A549 (cell line): ENCODE results near the gene MRPL40. TPM values are rescaled to one million over a fixed set of nuclear protein-coding genes. Genes with fewer than 3 reads are reported as not detected.

Experiments used
- ATAC-seq, 2 experiments: fragments of 200-7000 bp in 1 of 2; fragments of >200 bp in 1 of 2; cut with Nextera tagmentation in 1 of 2; cut with Tn5 transposase in 1 of 2; 3 replicates each; pipeline versions ENCODE4 v1.8.0 to v1.9.1; 2018 to 2020; ENCODE audit warnings: mild to moderate bottlenecking in 1 of 2, moderate library complexity in 1 of 2
- CTCF ChIA-PET: fragments of 300-600 bp; sonication (Branson Sonifier 250); formaldehyde crosslinking; extraction: SDS; loops from one replicate; lab custom pipeline; 2021; ENCODE audit warnings: antibody characterized with exemption, inconsistent platforms; lab: Yijun Ruan, JAX
- POLR2A ChIA-PET: fragments of 350-600 bp; formaldehyde crosslinking; extraction: SDS; loops from one replicate; lab custom pipeline; 2021; ENCODE audit warnings: antibody characterized with exemption, inconsistent platforms; lab: Yijun Ruan, JAX
- DNase-seq, 2 experiments: peaks; one replicate each; pipeline versions ENCODE4 v3.0.0 to v3.0.0-alpha.2; 2011 to 2016; ENCODE audit warnings: low read depth in 1 of 2, low spot score in 1 of 2
- FAIRE-seq: peaks from 2 replicates; lab custom pipeline; 2011; peaks lifted over from hg19 to GRCh38; lab: Jason Lieb, UNC
- H3K27ac ChIP-seq, 2 experiments: fragments of >200 bp; sonication (Bioruptor Twin); formaldehyde crosslinking; 3 replicates each; pipeline ENCODE4 v1.5.1; 2016 to 2017
- H3K4me1 ChIP-seq: fragments of >200 bp; sonication (Bioruptor Twin); formaldehyde crosslinking; 3 replicates; pipeline ENCODE4 v1.6.1; 2016
- H3K4me2 ChIP-seq: fragments of >200 bp; sonication (Bioruptor Twin); formaldehyde crosslinking; 3 replicates; pipeline ENCODE4 v1.6.1; 2016
- H3K4me3 ChIP-seq: fragments of >200 bp; sonication (Bioruptor Twin); formaldehyde crosslinking; 3 replicates; pipeline ENCODE4 v1.5.1; 2016
- H3K9me3 ChIP-seq: fragments of >200 bp; sonication (Bioruptor Twin); formaldehyde crosslinking; 3 replicates; pipeline ENCODE4 v1.6.1; 2016
- BHLHE40 ChIP-seq: IDR thresholded peaks from 2 replicates; pipeline ENCODE4 v1.6.1; 2012; ENCODE audit warnings: low read depth, low read length, inconsistent platforms
- CHD2 ChIP-seq: fragments of 150-350 bp; IDR thresholded peaks from 2 replicates; pipeline ENCODE4 v1.6.1; 2014; ENCODE audit warnings: low read length; ENCODE audit not compliant: partially characterized antibody
- E2F6 ChIP-seq: IDR thresholded peaks from 2 replicates; pipeline ENCODE4 v1.6.1; 2012; ENCODE audit warnings: low read depth, borderline replicate concordance
- FOXS1 ChIP-seq: fragments of 250-450 bp; sonication (Bioruptor Pico); IDR thresholded peaks from 2 replicates; pipeline ENCODE4 v1.5.0; 2020; ENCODE audit warnings: mild to moderate bottlenecking, moderate library complexity
- GATA3 ChIP-seq: IDR thresholded peaks from 2 replicates; pipeline ENCODE4 v1.6.1; 2012; ENCODE audit warnings: borderline replicate concordance
- HDAC2 ChIP-seq: fragments of 200-600 bp; sonication (generic); IDR thresholded peaks from 2 replicates; pipeline ENCODE4 v1.6.1; 2016
- HOXA7 ChIP-seq: fragments of 250-450 bp; sonication (Bioruptor Pico); IDR thresholded peaks from 2 replicates; pipeline ENCODE4 v1.5.0; 2020; ENCODE audit warnings: mild to moderate bottlenecking, moderate library complexity
- KDM1A ChIP-seq: fragments of 200-600 bp; sonication (generic); IDR thresholded peaks from 2 replicates; pipeline ENCODE4 v1.6.1; 2016; ENCODE audit warnings: low read depth, mild to moderate bottlenecking
- KDM5A ChIP-seq: fragments of 200-600 bp; sonication (generic); IDR thresholded peaks from 2 replicates; pipeline ENCODE4 v1.6.1; 2016; ENCODE audit warnings: antibody characterized with exemption, mild to moderate bottlenecking
- MAFK ChIP-seq: fragments of 450-650 bp; IDR thresholded peaks from 2 replicates; pipeline ENCODE4 v1.6.1; 2014; ENCODE audit not compliant: partially characterized antibody
- MAZ ChIP-seq: fragments of 150-350 bp; IDR thresholded peaks from 2 replicates; pipeline ENCODE4 v1.6.1; 2014; ENCODE audit warnings: antibody characterized with exemption, low read depth, low read length, borderline replicate concordance
- MYC ChIP-seq: IDR thresholded peaks from 2 replicates; pipeline ENCODE4 v1.6.1; 2012; ENCODE audit warnings: mild to moderate bottlenecking, inconsistent platforms, low read length, improper control_type of control experiment, borderline replicate concordance
- RARB ChIP-seq: fragments of 250-450 bp; sonication (Bioruptor Pico); IDR thresholded peaks from 2 replicates; pipeline ENCODE4 v1.8.0; 2021; ENCODE audit warnings: mild to moderate bottlenecking, moderate library complexity
- RCOR1 ChIP-seq: fragments of 150-350 bp; IDR thresholded peaks from 2 replicates; pipeline ENCODE4 v1.6.1; 2014; ENCODE audit warnings: antibody characterized with exemption, low read length, low read depth
- RNF2 ChIP-seq: fragments of 200-600 bp; sonication (generic); IDR thresholded peaks from 2 replicates; pipeline ENCODE4 v1.6.1; 2016; ENCODE audit warnings: low read depth, mild to moderate bottlenecking, antibody characterized with exemption, moderate library complexity, borderline replicate concordance
- SREBF2 ChIP-seq: fragments of 450-650 bp; IDR thresholded peaks from 2 replicates; pipeline ENCODE4 v1.6.1; 2014; ENCODE audit warnings: mild to moderate bottlenecking, moderate library complexity
- ZC3H11A ChIP-seq: fragments of 450-650 bp; IDR thresholded peaks from 2 replicates; pipeline ENCODE4 v1.6.1; 2014; ENCODE audit warnings: antibody characterized with exemption, mild to moderate bottlenecking
- WGBS: methylation state at CpG from one replicate; pipeline ENCODE4 v1.1.6; 2017; ENCODE audit errors: missing lambda C conversion rate; 5-methylcytosine and 5-hydroxymethylcytosine counted together
- polyA plus RNA-seq, 4 experiments: library from polyadenylated mRNA; depleted of rRNA in 3 of 4; stranded (reverse); fragments of >200 nt; fragmentation: RNase III in 1 of 4; extraction: RNeasy Plus Mini Kit Qiagen cat#74134 plus additional on column Dnase treatment in 1 of 4; gene quantifications; 2 replicates in 3 of 4; 3 replicates in 1 of 4; pipeline ENCODE4 v1.2.3, GENCODE V29; 2011 to 2017

MRPL40 gene
- polyA plus RNA-seq, 2 of the 4 experiments (the other 2 are of a cell fraction) = 32.1 to 45.7 TPM

DNA sequence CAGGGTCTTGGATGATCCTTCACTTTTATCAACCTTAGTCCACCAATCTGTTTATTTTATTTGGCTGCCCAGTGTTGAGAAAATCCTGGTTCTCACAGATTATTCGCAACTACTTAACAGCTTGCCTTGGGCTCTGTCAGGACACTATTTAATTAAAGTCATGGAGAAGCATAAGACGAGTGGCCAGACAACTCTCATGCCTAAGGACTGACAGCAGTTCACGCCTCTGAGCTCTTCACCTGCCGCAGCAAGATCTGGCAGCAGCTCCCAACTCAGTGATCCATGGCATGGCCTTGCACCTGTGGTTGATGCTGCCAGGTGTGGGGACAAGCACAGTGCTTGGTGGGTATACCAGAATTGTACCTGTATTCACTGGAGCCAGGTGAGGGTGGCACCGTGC, 38.6 kb upstream of the MRPL40 start:
- DNase-seq = no peak
- ATAC-seq = no peak
- 78% methylated on average over 5 of the region's 5 CpGs for WGBS
- TF ChIP-seq GATA3 = no peak
- H3K4me3 ChIP-seq = no peak overlapping the region
- ChIA-PET CTCF (interaction anchor here (0.7 to 1.9 kb wide), 2 partner anchors 18 to 236 kb away, joined by 3 to 6 read pairs; no protein-coding TSS in a partner anchor), POLR2A (no interaction called here)
- H3K9me3 ChIP-seq = no peaks in the 10 kb centered on the region
- no peak for FAIRE-seq
- no peak overlapping the region for H3K4me2 ChIP-seq
- no peak overlapping the region for H3K27ac ChIP-seq
- no peaks in the 10 kb centered on the region for H3K4me1 ChIP-seq

- ATAC-seq (no peak), FAIRE-seq (no peak), DNase-seq (no peak)
- H3K27ac ChIP-seq = no peak overlapping the region
- H3K4me2 ChIP-seq = no peak overlapping the region
- CTCF ChIA-PET = interaction anchor here (0.7 to 1.9 kb wide), 2 partner anchors 19 to 235 kb away, joined by 3 to 6 read pairs; no protein-coding TSS in a partner anchor
- TF ChIP-seq MAZ (no peak), RNF2 (no peak), RCOR1 (no peak), CHD2 (no peak), KDM5A (no peak), RARB (CRISPR knock-in tag) (no peak), MAFK (no peak), BHLHE40 (no peak), FOXS1 (no peak), KDM1A (no peak), MYC (no peak)
- POLR2A ChIA-PET = no interaction called here
- H3K9me3 ChIP-seq = no peaks in the 10 kb centered on the region
- 84% methylated on average over 6 of the region's 8 CpGs for WGBS
- H3K4me1 ChIP-seq = no peaks in the 10 kb centered on the region
- no peak overlapping the region for H3K4me3 ChIP-seq
These were observed 37.9 kb upstream of the MRPL40 start for GRCh38 chr22:19394274-19395050.

GRCh38 chr22:19395276-19395675, 37.1 kb upstream of the MRPL40 start:
- WGBS = 90% methylated on average over 4 of the region's 4 CpGs
- Histone ChIP-seq H3K27ac (no peak overlapping the region), H3K4me3 (no peak overlapping the region), H3K9me3 (no peaks in the 10 kb centered on the region), H3K4me2 (no peak overlapping the region), H3K4me1 (no peaks in the 10 kb centered on the region)
- TF ChIP-seq ZC3H11A = no peak
- TF ChIP-seq HDAC2 = no peak
- no peak for TF ChIP-seq BHLHE40
- no peak for TF ChIP-seq CHD2
- TF ChIP-seq HOXA7 (CRISPR knock-in tag) = no peak
- no peak for TF ChIP-seq KDM1A
- TF ChIP-seq MYC = no peak
- TF ChIP-seq SREBF2 = no peak
- DNase-seq (no peak), ATAC-seq (no peak), FAIRE-seq (no peak)
- POLR2A ChIA-PET = no interaction called here
- CTCF ChIA-PET = interaction anchor here (1.4 kb wide), 1 partner anchor 23 kb away, joined by 3 read pairs; no protein-coding TSS in a partner anchor

DNA sequence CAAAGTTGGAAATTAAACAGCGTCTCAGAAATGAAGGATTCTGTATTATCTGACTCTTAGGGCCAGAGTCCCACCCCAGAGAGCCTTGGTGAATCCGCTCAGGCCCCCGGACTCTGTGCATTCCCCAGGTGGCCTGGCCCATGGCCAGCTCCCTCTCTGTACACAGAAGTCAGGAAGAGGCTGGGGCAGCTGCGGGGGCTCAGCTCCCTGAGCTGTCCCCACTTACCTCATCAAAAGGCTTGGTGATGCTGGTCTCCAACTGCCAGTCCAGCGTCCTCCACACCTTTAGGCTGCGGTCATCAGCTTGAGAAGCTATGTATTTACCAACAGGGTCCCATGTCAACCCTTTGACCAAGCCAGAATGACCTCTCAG, 35.8 kb upstream of the MRPL40 start:
- no peak for FAIRE-seq
- Histone ChIP-seq H3K4me3 (no peak overlapping the region), H3K9me3 (no peaks in the 10 kb centered on the region), H3K4me1 (no peaks in the 10 kb centered on the region), H3K27ac (no peak overlapping the region), H3K4me2 (no peak overlapping the region)
- ChIA-PET POLR2A (no interaction called here), CTCF (interaction anchor here (1.4 kb wide), 1 partner anchor 25 kb away, joined by 3 read pairs; no protein-coding TSS in a partner anchor)
- no peak for ATAC-seq
- DNase-seq = no peak
- TF ChIP-seq E2F6 = no peak
- TF ChIP-seq HDAC2 = no peak
- no peak for TF ChIP-seq CHD2
- 91% methylated on average over 5 of the region's 6 CpGs for WGBS
